Epithelial cell of esophagus (primary cell): ENCODE results near the gene MLST8.

Source experiments
- DNase-seq: peaks from one replicate; pipeline ENCODE4 v3.0.0; 2010; ENCODE audit warnings: low read depth
- H3K4me3 ChIP-seq: 2 replicates; pipeline ENCODE4 v1.5.1; 2011; ENCODE audit warnings: mild to moderate bottlenecking, low read length, control low read depth
- TF ChIP-seq, protein P1 (sequence below): IDR thresholded peaks from 2 replicates; pipeline ENCODE4 v1.5.1; 2011; ENCODE audit warnings: low read depth, mild to moderate bottlenecking, low read length, control low read depth, inconsistent platforms; ENCODE audit not compliant: insufficient read depth; ENCODE audit errors: missing control alignments

The MLST8 gene

GRCh38 chr16:2167068-2167638 lies 38.1 kb upstream of the MLST8 start:
- no peak for DNase-seq
- TF ChIP-seq, protein P1, sequence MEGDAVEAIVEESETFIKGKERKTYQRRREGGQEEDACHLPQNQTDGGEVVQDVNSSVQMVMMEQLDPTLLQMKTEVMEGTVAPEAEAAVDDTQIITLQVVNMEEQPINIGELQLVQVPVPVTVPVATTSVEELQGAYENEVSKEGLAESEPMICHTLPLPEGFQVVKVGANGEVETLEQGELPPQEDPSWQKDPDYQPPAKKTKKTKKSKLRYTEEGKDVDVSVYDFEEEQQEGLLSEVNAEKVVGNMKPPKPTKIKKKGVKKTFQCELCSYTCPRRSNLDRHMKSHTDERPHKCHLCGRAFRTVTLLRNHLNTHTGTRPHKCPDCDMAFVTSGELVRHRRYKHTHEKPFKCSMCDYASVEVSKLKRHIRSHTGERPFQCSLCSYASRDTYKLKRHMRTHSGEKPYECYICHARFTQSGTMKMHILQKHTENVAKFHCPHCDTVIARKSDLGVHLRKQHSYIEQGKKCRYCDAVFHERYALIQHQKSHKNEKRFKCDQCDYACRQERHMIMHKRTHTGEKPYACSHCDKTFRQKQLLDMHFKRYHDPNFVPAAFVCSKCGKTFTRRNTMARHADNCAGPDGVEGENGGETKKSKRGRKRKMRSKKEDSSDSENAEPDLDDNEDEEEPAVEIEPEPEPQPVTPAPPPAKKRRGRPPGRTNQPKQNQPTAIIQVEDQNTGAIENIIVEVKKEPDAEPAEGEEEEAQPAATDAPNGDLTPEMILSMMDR = no peak
- H3K4me3 ChIP-seq = no peak overlapping the region

- H3K4me3 ChIP-seq = no peak overlapping the region
- no peak for DNase-seq
- TF ChIP-seq, protein P1 = no peak
Measured at GRCh38 chr16:2170080-2170479, 35.2 kb upstream of the MLST8 start.

- DNase-seq = no peak
- no peak overlapping the region for H3K4me3 ChIP-seq
Measured at GRCh38 chr16:2170587-2171435, 34.4 kb upstream of the MLST8 start.

GRCh38 chr16:2171601-2172178 lies 33.6 kb upstream of the MLST8 start:
- DNase-seq = no peak
- no peak overlapping the region for H3K4me3 ChIP-seq
- TF ChIP-seq, protein P1 = no peak

More at GRCh38 chr16:2170587-2171435, 34.4 kb upstream of the MLST8 start:
- TF ChIP-seq, protein P1 = no peak

- TF ChIP-seq, protein P1 = no peak
- H3K4me3 ChIP-seq = no peak overlapping the region
- DNase-seq = no peak
Measured at GRCh38 chr16:2172688-2173335, 32.4 kb upstream of the MLST8 start.

GRCh38 chr16:2173366-2173765 lies 31.9 kb upstream of the MLST8 start:
- TF ChIP-seq, protein P1 = no peak
- no peak overlapping the region for H3K4me3 ChIP-seq
- no peak for DNase-seq
